GM12878 (cell line): ENCODE results near the gene CCER1. TPM values are rescaled to one million over a fixed set of nuclear protein-coding genes. Genes with fewer than 3 reads are reported as not detected.
A peak's percentile ranks its signal among the peaks of the same experiment; 100 is the strongest.

Source experiments
- ATAC-seq: fragments of 200-7000 bp; cut with Tn5 transposase; 3 replicates; pipeline ENCODE4 v1.9.1; 2020; ENCODE audit warnings: mild to moderate bottlenecking, moderate library complexity
- BruUV-seq: library from RNA; stranded (reverse); fragments of 400-500 nt; replicated peaks from 2 replicates; lab custom pipeline; 2021; lab: Mats Ljungman, UMichigan
- CTCF ChIA-PET: fragments of 300-600 bp; sonication (Branson Sonifier 250); formaldehyde crosslinking; extraction: SDS; loops from one replicate; lab custom pipeline; 2021; ENCODE audit warnings: inconsistent platforms; lab: Yijun Ruan, JAX
- POLR2A ChIA-PET: fragments of 350-600 bp; formaldehyde crosslinking; extraction: SDS; loops from one replicate; lab custom pipeline; 2021; ENCODE audit warnings: inconsistent platforms; lab: Charles Lee
- RAD21 ChIA-PET: fragments of 300-600 bp; sonication (Branson Sonifier 250); formaldehyde crosslinking; loops from one replicate; lab custom pipeline; 2023; ENCODE audit warnings: antibody characterized with exemption; ENCODE audit not compliant: unreplicated experiment; lab: Charles Lee
- SMC1A ChIA-PET: fragments of 300-600 bp; sonication (Branson Sonifier 250); formaldehyde crosslinking; loops from one replicate; lab custom pipeline; 2023; ENCODE audit not compliant: unreplicated experiment, uncharacterized antibody; lab: Charles Lee
- DNase-seq: peaks from one replicate; pipeline ENCODE4 v3.0.0-alpha.2; 2011; ENCODE audit warnings: low read depth, low spot score
- FAIRE-seq: peaks from 3 replicates; lab custom pipeline; 2011; peaks lifted over from hg19 to GRCh38; lab: Jason Lieb, UNC
- H2AFZ ChIP-seq: 2 replicates; pipeline ENCODE4 v1.6.0; 2011; ENCODE audit warnings: low read depth, low read length, control low read depth; ENCODE audit not compliant: control insufficient read depth
- H3K27ac ChIP-seq: 2 replicates; pipeline ENCODE4 v1.5.1; 2011; ENCODE audit warnings: control low read depth; ENCODE audit not compliant: control insufficient read depth, insufficient read depth
- H3K27me3 ChIP-seq, 2 experiments: replicated peaks in 1 of 2; 2 replicates each; pipeline versions ENCODE4 v1.6.0 to v1.6.1; 2011; ENCODE audit warnings: low read length in 1 of 2; ENCODE audit not compliant: control insufficient read depth in 2 of 2, insufficient read depth in 2 of 2
- H3K36me3 ChIP-seq, 2 experiments: 2 replicates each; pipeline ENCODE4 v1.5.1; 2011; ENCODE audit warnings: low read length in 1 of 2; ENCODE audit not compliant: control insufficient read depth in 2 of 2, insufficient read depth in 2 of 2
- H3K4me1 ChIP-seq: 2 replicates; pipeline ENCODE4 v1.6.1; 2011; ENCODE audit warnings: mild to moderate bottlenecking, low read length, moderate library complexity, mixed read lengths; ENCODE audit not compliant: control insufficient read depth, insufficient read depth
- H3K4me2 ChIP-seq: 2 replicates; pipeline ENCODE4 v1.6.0; 2011; ENCODE audit warnings: control low read depth; ENCODE audit not compliant: control insufficient read depth, insufficient read depth
- H3K4me3 ChIP-seq: fragments of 200-600 bp; sonication (generic); 2 replicates; pipeline ENCODE4 v1.5.1; 2016
- H3K79me2 ChIP-seq: 2 replicates; pipeline ENCODE4 v1.6.0; 2011; ENCODE audit warnings: low read length; ENCODE audit not compliant: control insufficient read depth, insufficient read depth
- H3K9ac ChIP-seq: 2 replicates; pipeline ENCODE4 v1.8.0; 2011; ENCODE audit warnings: low read length, control low read depth, mixed read lengths; ENCODE audit not compliant: control insufficient read depth, insufficient read depth
- H3K9me3 ChIP-seq: replicated peaks from 3 replicates; pipeline ENCODE4 v1.5.1; 2011; ENCODE audit warnings: mild to moderate bottlenecking, low read length; ENCODE audit not compliant: control insufficient read depth, insufficient read depth
- H4K20me1 ChIP-seq: 2 replicates; pipeline ENCODE4 v1.6.0; 2011; ENCODE audit not compliant: control insufficient read depth, insufficient read depth
- BACH1 ChIP-seq: fragments of 450-650 bp; IDR thresholded peaks from 2 replicates; pipeline ENCODE4 v1.6.1; 2017; ENCODE audit warnings: mild to moderate bottlenecking, borderline replicate concordance
- CBFB ChIP-seq: IDR thresholded peaks from 2 replicates; pipeline ENCODE4 v1.6.1; 2016; ENCODE audit warnings: antibody characterized with exemption, low read depth
- CREM ChIP-seq: IDR thresholded peaks from 2 replicates; pipeline ENCODE4 v1.6.1; 2014; ENCODE audit warnings: antibody characterized with exemption, low read depth
- IKZF2 ChIP-seq, 2 experiments: fragments of 450-650 bp; IDR thresholded peaks; 2 replicates each; pipeline ENCODE4 v1.6.1; 2017; ENCODE audit warnings: mild to moderate bottlenecking in 2 of 2, moderate library complexity in 2 of 2
- JUNB ChIP-seq: IDR thresholded peaks from 2 replicates; pipeline ENCODE4 v1.6.1; 2016; ENCODE audit warnings: antibody characterized with exemption, mild to moderate bottlenecking
- MTA3 ChIP-seq: IDR thresholded peaks from 2 replicates; pipeline ENCODE4 v1.6.1; 2012; ENCODE audit warnings: low read length, inconsistent platforms, borderline replicate concordance
- PAX8 ChIP-seq: fragments of 450-650 bp; IDR thresholded peaks from 2 replicates; pipeline ENCODE4 v1.6.1; 2017; ENCODE audit warnings: mild to moderate bottlenecking, moderate library complexity
- SMAD1 ChIP-seq: fragments of 450-650 bp; IDR thresholded peaks from 2 replicates; pipeline ENCODE4 v1.6.1; 2018; ENCODE audit warnings: mild to moderate bottlenecking, low read depth; ENCODE audit not compliant: partially characterized antibody
- ZSCAN29 ChIP-seq: fragments of 450-650 bp; IDR thresholded peaks from 2 replicates; pipeline ENCODE4 v1.6.1; 2017; ENCODE audit warnings: mild to moderate bottlenecking, moderate library complexity
- ZZZ3 ChIP-seq: IDR thresholded peaks from 2 replicates; pipeline ENCODE4 v1.6.1; 2011; ENCODE audit warnings: low read depth; ENCODE audit not compliant: control insufficient read depth, insufficient read length
- WGBS: methylation state at CpG from one replicate; pipeline ENCODE4 v1.1.6; 2016; ENCODE audit warnings: low lambda C conversion rate; ENCODE audit not compliant: insufficient replicate concordance, insufficient coverage; ENCODE audit errors: missing lambda C conversion rate; 5-methylcytosine and 5-hydroxymethylcytosine counted together
- in situ Hi-C: fragments of 300-500 bp; cut with MboI; formaldehyde crosslinking; loops from 9 replicates; pipeline ENCODE4 v1.14.3; 2018; ENCODE audit warnings: mixed read lengths
- intact Hi-C: fragments of 100-400 bp; cut with micrococcal nuclease; formaldehyde crosslinking; loops from one replicate; pipeline ENCODE4 v1.14.2; 2022; ENCODE audit not compliant: unreplicated experiment
- polyA plus RNA-seq, 11 experiments: library from polyadenylated mRNA; depleted of rRNA in 4 of 11; unstranded in 6 of 11; stranded (reverse) in 5 of 11; fragments of >200 nt; fragmentation: Nextera tagmentation in 4 of 11; fragmentation: Illumina TruSeq in 1 of 11; extraction: Ambion mirVana in 4 of 11; extraction: Trizol in 1 of 11; gene quantifications; 1 replicate in 1 of 11; 2 replicates in 10 of 11; pipeline versions ENCODE4 v1.2.1 to v1.2.3, GENCODE V29; 2011 to 2016; ENCODE audit warnings: inconsistent platforms in 2 of 11, missing spikeins in 2 of 11, low read depth in 1 of 11
- total RNA-seq, 4 experiments: library from RNA; depleted of rRNA in 3 of 4; stranded (reverse); fragments of >200 nt in 3 of 4; fragmentation: Illumina TruSeq in 1 of 4; extraction: Trizol in 1 of 4; gene quantifications; 2 replicates each; pipeline versions ENCODE4 v1.2.1 to v1.2.3, GENCODE V29; 2013 to 2021
- TF ChIP-seq, protein P1 (sequence below): fragments of 450-650 bp; IDR thresholded peaks from 2 replicates; pipeline ENCODE4 v1.6.1; 2017; ENCODE audit warnings: low read depth, mild to moderate bottlenecking, moderate library complexity
- TF ChIP-seq, protein P2 (sequence below): IDR thresholded peaks from 2 replicates; pipeline ENCODE4 v1.6.1; 2011; ENCODE audit warnings: low read depth, mild to moderate bottlenecking, low read length, moderate library complexity, borderline replicate concordance; ENCODE audit errors: extremely low read depth
- TF ChIP-seq, protein P3 (sequence below): fragments of 450-650 bp; IDR thresholded peaks from 2 replicates; pipeline ENCODE4 v1.6.1; 2014; ENCODE audit warnings: mild to moderate bottlenecking
- TF ChIP-seq, protein P4 (sequence below): IDR thresholded peaks from 2 replicates; pipeline ENCODE4 v1.6.1; 2011; ENCODE audit warnings: borderline replicate concordance, low read depth, mild to moderate bottlenecking, moderate library complexity, low read length; ENCODE audit not compliant: insufficient read depth, poor library complexity, severe bottlenecking

Gene CCER1
- total and polyA plus RNA-seq, 10 of the 15 experiments (the other 5 are each of a cell fraction or from before 2014, with no cell fraction given) = 0.01 TPM; not detected in 9

DNA sequence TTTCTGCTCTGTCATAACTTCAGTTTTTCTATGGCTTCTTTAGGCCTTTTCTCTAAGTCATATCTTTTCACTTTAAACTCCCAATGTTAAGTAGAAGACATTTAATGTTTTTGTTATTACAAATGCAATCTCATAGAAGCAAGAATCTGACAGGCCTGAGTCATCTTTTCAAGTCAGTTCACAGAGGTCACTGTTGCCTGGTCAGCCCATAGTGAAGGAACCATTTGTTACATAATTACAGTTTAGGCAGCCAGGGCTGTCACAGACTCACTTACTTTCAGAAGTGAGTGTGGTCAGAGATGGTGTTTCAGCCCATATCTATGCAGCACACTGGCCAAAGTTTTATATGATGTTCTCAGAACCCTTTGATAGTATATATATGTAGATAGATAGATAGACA is 46.5 kb downstream of the CCER1 start:
- no peak for ATAC-seq
- intact Hi-C loops (no loop called here), in situ Hi-C loops (no loop called here)
- Histone ChIP-seq H4K20me1 (no peaks in the 10 kb centered on the region), H3K27me3 (no peaks in the 10 kb centered on the region), H2AFZ (no peak overlapping the region), H3K4me3 (no peak overlapping the region), H3K4me1 (no peaks in the 10 kb centered on the region)
- RAD21 ChIA-PET = no interaction called here
- POLR2A ChIA-PET = no interaction called here
- SMC1A ChIA-PET = no interaction called here
- CTCF ChIA-PET = no interaction called here
- BruUV-seq = no TSS peak
- TF ChIP-seq PAX8 = no peak
- TF ChIP-seq, all 136 proteins: peak for 0
- Histone ChIP-seq H3K9me3 (no peaks in the 10 kb centered on the region), H3K27ac (no peak overlapping the region), H3K36me3 (no peaks in the 10 kb centered on the region), H3K79me2 (no peaks in the 10 kb centered on the region), H3K4me2 (no peak overlapping the region), H3K9ac (no peak overlapping the region)
- FAIRE-seq (peak; percentile 54), DNase-seq (no peak)

DNA sequence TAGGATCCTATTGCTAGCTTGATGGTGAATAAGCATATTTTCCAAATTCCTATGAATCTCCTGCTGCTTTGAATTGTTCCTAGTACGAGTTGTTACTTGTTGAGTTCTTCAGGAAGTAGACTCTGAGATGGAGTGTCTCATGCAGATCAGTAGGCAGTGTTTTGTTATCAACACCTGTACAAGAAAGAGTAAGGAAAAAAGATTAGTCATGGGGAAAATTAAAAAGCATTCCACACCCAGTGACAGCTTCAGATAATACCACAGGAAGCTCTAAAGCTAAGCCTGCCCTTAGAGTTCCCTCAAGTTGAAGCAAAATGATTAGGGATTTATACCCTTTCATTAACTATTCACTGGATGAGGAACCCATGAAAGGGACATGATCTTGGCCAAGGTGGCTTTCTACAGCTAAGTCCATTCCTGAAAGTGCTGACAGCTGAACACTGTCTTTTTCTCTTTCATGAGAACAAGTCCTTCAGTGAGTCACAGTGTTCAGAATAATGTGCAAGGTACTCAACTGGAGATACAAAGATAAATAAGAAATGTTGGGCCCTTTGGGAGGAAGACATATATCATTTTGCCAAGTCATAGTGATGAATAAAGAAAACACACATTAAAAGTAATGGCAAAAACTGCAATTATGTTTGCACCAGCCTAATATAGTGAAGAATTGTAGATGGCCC is 49.1 kb downstream of the CCER1 start:
- Histone ChIP-seq H3K36me3 (no peaks in the 10 kb centered on the region), H3K4me3 (no peak overlapping the region), H3K27ac (no peak overlapping the region), H3K9me3 (no peaks in the 10 kb centered on the region), H2AFZ (no peak overlapping the region), H3K4me1 (no peaks in the 10 kb centered on the region), H3K27me3 (no peaks in the 10 kb centered on the region), H4K20me1 (no peaks in the 10 kb centered on the region), H3K9ac (no peak overlapping the region), H3K4me2 (no peak overlapping the region), H3K79me2 (no peaks in the 10 kb centered on the region)
- DNase-seq = no peak
- CTCF ChIA-PET = no interaction called here
- 0% methylated on average over 1 of the region's 1 CpG for WGBS
- ATAC-seq = no peak
- intact Hi-C loops (no loop called here), in situ Hi-C loops (no loop called here)
- RAD21 ChIA-PET = no interaction called here
- no peak for FAIRE-seq
- POLR2A ChIA-PET = no interaction called here
- BruUV-seq = no TSS peak
- SMC1A ChIA-PET = no interaction called here
- TF ChIP-seq BACH1 = no peak
- TF ChIP-seq ZZZ3 = no peak
- no peak for TF ChIP-seq JUNB
- TF ChIP-seq IKZF2 (IDR thresholded peaks at IDR 0.05) = no peak
- no peak for TF ChIP-seq SMAD1
- no peak for TF ChIP-seq CREM
- no peak for TF ChIP-seq CBFB
- TF ChIP-seq, protein P1, sequence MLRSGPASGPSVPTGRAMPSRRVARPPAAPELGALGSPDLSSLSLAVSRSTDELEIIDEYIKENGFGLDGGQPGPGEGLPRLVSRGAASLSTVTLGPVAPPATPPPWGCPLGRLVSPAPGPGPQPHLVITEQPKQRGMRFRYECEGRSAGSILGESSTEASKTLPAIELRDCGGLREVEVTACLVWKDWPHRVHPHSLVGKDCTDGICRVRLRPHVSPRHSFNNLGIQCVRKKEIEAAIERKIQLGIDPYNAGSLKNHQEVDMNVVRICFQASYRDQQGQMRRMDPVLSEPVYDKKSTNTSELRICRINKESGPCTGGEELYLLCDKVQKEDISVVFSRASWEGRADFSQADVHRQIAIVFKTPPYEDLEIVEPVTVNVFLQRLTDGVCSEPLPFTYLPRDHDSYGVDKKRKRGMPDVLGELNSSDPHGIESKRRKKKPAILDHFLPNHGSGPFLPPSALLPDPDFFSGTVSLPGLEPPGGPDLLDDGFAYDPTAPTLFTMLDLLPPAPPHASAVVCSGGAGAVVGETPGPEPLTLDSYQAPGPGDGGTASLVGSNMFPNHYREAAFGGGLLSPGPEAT = no peak
- no peak for TF ChIP-seq MTA3
- TF ChIP-seq, protein P2, sequence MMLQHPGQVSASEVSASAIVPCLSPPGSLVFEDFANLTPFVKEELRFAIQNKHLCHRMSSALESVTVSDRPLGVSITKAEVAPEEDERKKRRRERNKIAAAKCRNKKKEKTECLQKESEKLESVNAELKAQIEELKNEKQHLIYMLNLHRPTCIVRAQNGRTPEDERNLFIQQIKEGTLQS = no peak
- TF ChIP-seq, protein P3, sequence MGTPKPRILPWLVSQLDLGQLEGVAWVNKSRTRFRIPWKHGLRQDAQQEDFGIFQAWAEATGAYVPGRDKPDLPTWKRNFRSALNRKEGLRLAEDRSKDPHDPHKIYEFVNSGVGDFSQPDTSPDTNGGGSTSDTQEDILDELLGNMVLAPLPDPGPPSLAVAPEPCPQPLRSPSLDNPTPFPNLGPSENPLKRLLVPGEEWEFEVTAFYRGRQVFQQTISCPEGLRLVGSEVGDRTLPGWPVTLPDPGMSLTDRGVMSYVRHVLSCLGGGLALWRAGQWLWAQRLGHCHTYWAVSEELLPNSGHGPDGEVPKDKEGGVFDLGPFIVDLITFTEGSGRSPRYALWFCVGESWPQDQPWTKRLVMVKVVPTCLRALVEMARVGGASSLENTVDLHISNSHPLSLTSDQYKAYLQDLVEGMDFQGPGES = no peak
- TF ChIP-seq, protein P4, sequence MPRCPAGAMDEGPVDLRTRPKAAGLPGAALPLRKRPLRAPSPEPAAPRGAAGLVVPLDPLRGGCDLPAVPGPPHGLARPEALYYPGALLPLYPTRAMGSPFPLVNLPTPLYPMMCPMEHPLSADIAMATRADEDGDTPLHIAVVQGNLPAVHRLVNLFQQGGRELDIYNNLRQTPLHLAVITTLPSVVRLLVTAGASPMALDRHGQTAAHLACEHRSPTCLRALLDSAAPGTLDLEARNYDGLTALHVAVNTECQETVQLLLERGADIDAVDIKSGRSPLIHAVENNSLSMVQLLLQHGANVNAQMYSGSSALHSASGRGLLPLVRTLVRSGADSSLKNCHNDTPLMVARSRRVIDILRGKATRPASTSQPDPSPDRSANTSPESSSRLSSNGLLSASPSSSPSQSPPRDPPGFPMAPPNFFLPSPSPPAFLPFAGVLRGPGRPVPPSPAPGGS = no peak
- no peak for TF ChIP-seq ZSCAN29
